WTC11 (cell line): Measurements from ENCODE around the gene ATF6B. TPM values are rescaled to one million over a fixed set of nuclear protein-coding genes. Genes with fewer than 3 reads are reported as not detected.

Experiments
- ATAC-seq: fragments of 200-7000 bp; cut with Tn5 transposase; 2 replicates; pipeline ENCODE4 v1.10.0; 2021; ENCODE audit warnings: mild to moderate bottlenecking, moderate library complexity
- CTCF ChIA-PET: fragments of 300-600 bp; sonication (Branson Sonifier 250); formaldehyde crosslinking; loops from one replicate; lab custom pipeline; 2021; ENCODE audit warnings: antibody characterized with exemption; lab: Charles Lee
- POLR2A ChIA-PET: fragments of 350-600 bp; sonication (Branson Sonifier 250); formaldehyde crosslinking; loops from one replicate; lab custom pipeline; 2021; ENCODE audit warnings: antibody characterized with exemption; lab: Charles Lee
- DNase-seq: peaks from one replicate; pipeline ENCODE4 v3.0.0; 2021; ENCODE audit warnings: low spot score
- H3K27ac Mint-ChIP-seq: 2 replicates; pipeline ENCODE4 v1.8.0; 2021; ENCODE audit warnings: mixed read lengths
- H3K27me3 Mint-ChIP-seq: 2 replicates; pipeline ENCODE4 v1.8.0; 2021; ENCODE audit warnings: low read depth, mild to moderate bottlenecking, moderate library complexity, mixed read lengths
- H3K36me3 Mint-ChIP-seq: 2 replicates; pipeline ENCODE4 v1.8.0; 2021; ENCODE audit warnings: mixed read lengths
- H3K4me1 Mint-ChIP-seq: 2 replicates; pipeline ENCODE4 v1.8.0; 2022; ENCODE audit warnings: mixed read lengths
- H3K4me3 Mint-ChIP-seq: 2 replicates; pipeline ENCODE4 v1.8.0; 2021; ENCODE audit warnings: mild to moderate bottlenecking, moderate library complexity, mixed read lengths
- H3K9me3 Mint-ChIP-seq: 2 replicates; pipeline ENCODE4 v1.8.0; 2021; ENCODE audit warnings: mixed read lengths
- AR ChIP-seq: fragments of 250-450 bp; sonication (Bioruptor Pico); IDR thresholded peaks from 2 replicates; pipeline ENCODE4 v1.9.0; 2021; ENCODE audit warnings: mild to moderate bottlenecking
- ATF1 ChIP-seq: sonication (generic); formaldehyde crosslinking; IDR thresholded peaks from 2 replicates; pipeline ENCODE4 v1.8.1; 2023; ENCODE audit warnings: mild to moderate bottlenecking, moderate library complexity, missing genetic modification reagents
- CBFB ChIP-seq: sonication (generic); formaldehyde crosslinking; IDR thresholded peaks from 2 replicates; pipeline ENCODE4 v1.8.1; 2022; ENCODE audit warnings: mild to moderate bottlenecking, low read depth, missing genetic modification reagents
- EMX1 ChIP-seq: fragments of 250-450 bp; sonication (Bioruptor Pico); IDR thresholded peaks from 2 replicates; pipeline ENCODE4 v1.8.0; 2021; ENCODE audit warnings: mild to moderate bottlenecking
- FOXK1 ChIP-seq: sonication (generic); formaldehyde crosslinking; IDR thresholded peaks from 2 replicates; pipeline ENCODE4 v1.8.0; 2022; ENCODE audit warnings: mild to moderate bottlenecking, moderate library complexity, missing genetic modification reagents
- GABPB1 ChIP-seq: sonication (generic); formaldehyde crosslinking; IDR thresholded peaks from 2 replicates; pipeline ENCODE4 v1.8.1; 2023; ENCODE audit warnings: mild to moderate bottlenecking, missing genetic modification reagents
- IRF1 ChIP-seq: sonication (generic); formaldehyde crosslinking; IDR thresholded peaks from 2 replicates; pipeline ENCODE4 v1.8.0; 2023; ENCODE audit warnings: missing genetic modification reagents
- NR3C1 ChIP-seq: sonication (generic); formaldehyde crosslinking; conservative IDR thresholded peaks from 2 replicates; pipeline ENCODE4 v1.8.1; 2023; ENCODE audit warnings: low read depth, mild to moderate bottlenecking, missing genetic modification reagents
- OVOL2 ChIP-seq: fragments of 250-450 bp; sonication (Bioruptor Pico); IDR thresholded peaks from 2 replicates; pipeline ENCODE4 v1.9.0; 2021; ENCODE audit warnings: mild to moderate bottlenecking, borderline replicate concordance
- PRRX2 ChIP-seq: fragments of 250-450 bp; sonication (Bioruptor Pico); IDR thresholded peaks from 2 replicates; pipeline ENCODE4 v1.8.0; 2021; ENCODE audit warnings: mild to moderate bottlenecking
- SMAD3 ChIP-seq: sonication (generic); formaldehyde crosslinking; IDR thresholded peaks from 2 replicates; pipeline ENCODE4 v1.8.0; 2022; ENCODE audit warnings: missing genetic modification reagents, mild to moderate bottlenecking, borderline replicate concordance
- SMAD4 ChIP-seq: sonication (generic); formaldehyde crosslinking; IDR thresholded peaks from 2 replicates; pipeline ENCODE4 v1.8.0; 2022; ENCODE audit warnings: mild to moderate bottlenecking, missing genetic modification reagents
- TCF7 ChIP-seq: sonication (generic); formaldehyde crosslinking; IDR thresholded peaks from 2 replicates; pipeline ENCODE4 v1.8.0; 2022; ENCODE audit warnings: mild to moderate bottlenecking, low read depth, missing genetic modification reagents, moderate library complexity
- TEAD1 ChIP-seq: sonication (generic); formaldehyde crosslinking; IDR thresholded peaks from 2 replicates; pipeline ENCODE4 v1.8.0; 2022; ENCODE audit warnings: mild to moderate bottlenecking, missing genetic modification reagents
- USF1 ChIP-seq: sonication (generic); formaldehyde crosslinking; IDR thresholded peaks from 2 replicates; pipeline ENCODE4 v1.8.0; 2022; ENCODE audit warnings: mild to moderate bottlenecking, missing genetic modification reagents
- ZNF121 ChIP-seq: sonication (generic); formaldehyde crosslinking; IDR thresholded peaks from 2 replicates; pipeline ENCODE4 v1.8.0; 2023; ENCODE audit warnings: missing genetic modification reagents
- ZNF219 ChIP-seq: sonication (generic); formaldehyde crosslinking; IDR thresholded peaks from 2 replicates; pipeline ENCODE4 v1.8.0; 2023; ENCODE audit warnings: missing genetic modification reagents, mild to moderate bottlenecking, borderline replicate concordance
- ZNF232 ChIP-seq: sonication (generic); formaldehyde crosslinking; IDR thresholded peaks from 2 replicates; pipeline ENCODE4 v1.8.0; 2022; ENCODE audit warnings: mild to moderate bottlenecking, missing genetic modification reagents
- ZNF263 ChIP-seq: sonication (generic); formaldehyde crosslinking; IDR thresholded peaks from 2 replicates; pipeline ENCODE4 v1.8.1; 2022; ENCODE audit warnings: low read depth, mild to moderate bottlenecking, moderate library complexity, missing genetic modification reagents
- ZNF416 ChIP-seq: fragments of 250-450 bp; sonication (Bioruptor Pico); IDR thresholded peaks from 2 replicates; pipeline ENCODE4 v1.9.0; 2021; ENCODE audit warnings: mild to moderate bottlenecking, inconsistent platforms
- ZNF423 ChIP-seq: fragments of 250-450 bp; sonication (Bioruptor Pico); IDR thresholded peaks from 2 replicates; pipeline ENCODE4 v2.1.2; 2022; ENCODE audit warnings: mild to moderate bottlenecking, moderate library complexity
- ZNF671 ChIP-seq: fragments of 250-450 bp; sonication (Bioruptor Pico); IDR thresholded peaks from 2 replicates; pipeline ENCODE4 v1.8.0; 2021; ENCODE audit warnings: mild to moderate bottlenecking
- total RNA-seq: library from RNA; stranded (reverse); gene quantifications from 3 replicates; pipeline ENCODE4 v1.2.3, GENCODE V29; 2021
- TF ChIP-seq, protein P1 (sequence below): fragments of 250-450 bp; sonication (Bioruptor Pico); conservative IDR thresholded peaks from 2 replicates; pipeline ENCODE4 v1.9.0; 2021; ENCODE audit warnings: mild to moderate bottlenecking
- TF ChIP-seq, protein P2 (sequence below): sonication (generic); formaldehyde crosslinking; IDR thresholded peaks from 2 replicates; pipeline ENCODE4 v1.8.1; 2022; ENCODE audit warnings: mild to moderate bottlenecking, moderate library complexity, missing genetic modification reagents
- TF ChIP-seq, protein P3 (sequence below): sonication (generic); formaldehyde crosslinking; IDR thresholded peaks from 2 replicates; pipeline ENCODE4 v1.8.1; 2023; ENCODE audit warnings: mild to moderate bottlenecking, missing genetic modification reagents
- TF ChIP-seq, protein P4 (sequence below): sonication (generic); formaldehyde crosslinking; IDR thresholded peaks from 2 replicates; pipeline ENCODE4 v1.8.0; 2022; ENCODE audit warnings: mild to moderate bottlenecking, missing genetic modification reagents

ATF6B gene
- total RNA-seq, 1 experiment from 2014 or later, result 47.5 TPM

GRCh38 chr6:32086661-32087573, 41.1 kb downstream of the ATF6B start (continued):
- TF ChIP-seq FOXK1 (CRISPR knock-in tag) (peak; percentile 53), TCF7 (CRISPR knock-in tag) (no peak), ZNF263 (CRISPR knock-in tag) (no peak), CBFB (CRISPR knock-in tag) (no peak), ZNF232 (CRISPR knock-in tag) (no peak), ZNF416 (CRISPR knock-in tag) (no peak), ATF1 (no peak), ZNF423 (CRISPR knock-in tag) (no peak), ZNF219 (CRISPR knock-in tag) (no peak), IRF1 (CRISPR knock-in tag) (peak; percentile 78; the same call in 1 of the 2 replicates), EMX1 (CRISPR knock-in tag) (no peak), NR3C1 (no peak), SMAD4 (CRISPR knock-in tag) (no peak), OVOL2 (CRISPR knock-in tag) (no peak), ZNF671 (no peak), GABPB1 (CRISPR knock-in tag) (no peak), ZNF121 (CRISPR knock-in tag) (no peak)
- TF ChIP-seq, protein P1, sequence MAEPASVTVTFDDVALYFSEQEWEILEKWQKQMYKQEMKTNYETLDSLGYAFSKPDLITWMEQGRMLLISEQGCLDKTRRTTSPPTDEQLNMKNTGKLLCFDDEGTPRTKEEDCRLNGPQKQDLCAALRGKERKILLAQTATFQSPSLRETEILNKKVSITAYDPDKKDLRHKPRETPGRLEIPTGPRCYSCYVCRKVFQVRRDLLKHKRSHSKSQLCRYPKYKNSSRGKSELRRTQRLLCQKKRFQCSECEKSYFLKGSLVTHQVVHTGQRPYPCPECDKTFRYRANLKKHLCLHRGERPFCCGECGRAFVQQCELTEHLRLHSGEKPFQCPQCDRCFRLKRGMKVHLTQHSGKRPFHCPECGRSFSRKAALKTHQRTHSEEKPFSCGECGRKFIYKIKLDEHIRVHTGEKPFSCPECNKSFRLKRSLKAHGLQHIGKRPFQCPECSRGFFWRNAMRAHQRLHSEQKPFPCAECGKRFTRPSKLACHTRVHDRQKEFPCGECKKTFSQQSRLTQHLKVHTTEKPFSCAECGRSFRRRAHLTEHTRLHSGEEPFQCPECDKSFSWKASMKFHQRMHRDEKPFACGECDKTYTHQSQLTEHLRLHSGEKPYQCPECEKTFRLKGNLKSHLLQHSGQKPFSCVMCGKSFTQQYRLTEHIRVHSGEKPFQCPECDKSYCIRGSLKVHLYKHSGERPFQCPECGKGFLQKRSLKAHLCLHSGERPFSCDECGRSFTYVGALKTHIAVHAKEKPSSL, result no peak
- TF ChIP-seq, protein P2, sequence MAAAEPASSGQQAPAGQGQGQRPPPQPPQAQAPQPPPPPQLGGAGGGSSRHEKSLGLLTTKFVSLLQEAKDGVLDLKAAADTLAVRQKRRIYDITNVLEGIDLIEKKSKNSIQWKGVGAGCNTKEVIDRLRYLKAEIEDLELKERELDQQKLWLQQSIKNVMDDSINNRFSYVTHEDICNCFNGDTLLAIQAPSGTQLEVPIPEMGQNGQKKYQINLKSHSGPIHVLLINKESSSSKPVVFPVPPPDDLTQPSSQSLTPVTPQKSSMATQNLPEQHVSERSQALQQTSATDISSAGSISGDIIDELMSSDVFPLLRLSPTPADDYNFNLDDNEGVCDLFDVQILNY (CRISPR knock-in tag), result peak; percentile 39; the same call in 1 of the 2 replicates
- TF ChIP-seq, protein P3, sequence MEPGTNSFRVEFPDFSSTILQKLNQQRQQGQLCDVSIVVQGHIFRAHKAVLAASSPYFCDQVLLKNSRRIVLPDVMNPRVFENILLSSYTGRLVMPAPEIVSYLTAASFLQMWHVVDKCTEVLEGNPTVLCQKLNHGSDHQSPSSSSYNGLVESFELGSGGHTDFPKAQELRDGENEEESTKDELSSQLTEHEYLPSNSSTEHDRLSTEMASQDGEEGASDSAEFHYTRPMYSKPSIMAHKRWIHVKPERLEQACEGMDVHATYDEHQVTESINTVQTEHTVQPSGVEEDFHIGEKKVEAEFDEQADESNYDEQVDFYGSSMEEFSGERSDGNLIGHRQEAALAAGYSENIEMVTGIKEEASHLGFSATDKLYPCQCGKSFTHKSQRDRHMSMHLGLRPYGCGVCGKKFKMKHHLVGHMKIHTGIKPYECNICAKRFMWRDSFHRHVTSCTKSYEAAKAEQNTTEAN (CRISPR knock-in tag), result peak; percentile 81; the same call in 1 of the 2 replicates
- TF ChIP-seq, protein P4, sequence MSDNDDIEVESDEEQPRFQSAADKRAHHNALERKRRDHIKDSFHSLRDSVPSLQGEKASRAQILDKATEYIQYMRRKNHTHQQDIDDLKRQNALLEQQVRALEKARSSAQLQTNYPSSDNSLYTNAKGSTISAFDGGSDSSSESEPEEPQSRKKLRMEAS (CRISPR knock-in tag), result peak; percentile 97

- H3K4me3 Mint-ChIP-seq, result no peak overlapping the region; the same call in 1 of the 2 replicates
- no peak for ATAC-seq
- DNase-seq, result no peak
- no peak overlapping the region for H3K27ac Mint-ChIP-seq
- no peaks in the 10 kb centered on the region for H3K9me3 Mint-ChIP-seq
- peaks cover 16% of the 10 kb centered on the region for H3K4me1 Mint-ChIP-seq
- ChIA-PET CTCF (interaction anchor here (3.3 kb wide), 1 partner anchor 38 kb away, joined by 18 read pairs; no protein-coding TSS in a partner anchor), POLR2A (interaction anchor here (0.6 kb wide), 1 partner anchor 45 kb away, joined by 9 read pairs; no protein-coding TSS in a partner anchor)
- H3K36me3 Mint-ChIP-seq, result no peaks in the 10 kb centered on the region
- H3K27me3 Mint-ChIP-seq, result peaks cover 13% of the 10 kb centered on the region
- TF ChIP-seq PRRX2 (CRISPR knock-in tag) (no peak), AR (CRISPR knock-in tag) (no peak), TEAD1 (CRISPR knock-in tag) (no peak), GABPB1 (CRISPR knock-in tag) (no peak), ZNF263 (CRISPR knock-in tag) (no peak), USF1 (CRISPR knock-in tag) (no peak), IRF1 (CRISPR knock-in tag) (no peak), SMAD3 (CRISPR knock-in tag) (no peak)
These were observed 42.1 kb downstream of the ATF6B start for GRCh38 chr6:32085759-32086459.
